ENCODE measurements around the gene THAP10. TPM values are rescaled to one million over a fixed set of nuclear protein-coding genes. Genes with fewer than 3 reads are reported as not detected.

Gene THAP10
- total RNA-seq (2022) (4.0 and 5.7 TPM in 2 replicates), Bru-seq, nascent RNA (percentile 58 among the genes with signal in this experiment), BruChase-seq, experiment 1, labeled RNA remaining after a 6-hour chase (percentile 61 among the genes with signal in this experiment), BruChase-seq, experiment 2, labeled RNA remaining after a 2-hour chase (percentile 63 among the genes with signal in this experiment)
- long read RNA-seq, transcript THAP10-201 (3 exons, 2,399 nt) = major isoform, 11 of 11 reads
- long read RNA-seq, partial matches to known transcripts = 0 of 11 reads
- long read RNA-seq, other reads (novel, unspliced or antisense) = 0 of 11 reads

DNA sequence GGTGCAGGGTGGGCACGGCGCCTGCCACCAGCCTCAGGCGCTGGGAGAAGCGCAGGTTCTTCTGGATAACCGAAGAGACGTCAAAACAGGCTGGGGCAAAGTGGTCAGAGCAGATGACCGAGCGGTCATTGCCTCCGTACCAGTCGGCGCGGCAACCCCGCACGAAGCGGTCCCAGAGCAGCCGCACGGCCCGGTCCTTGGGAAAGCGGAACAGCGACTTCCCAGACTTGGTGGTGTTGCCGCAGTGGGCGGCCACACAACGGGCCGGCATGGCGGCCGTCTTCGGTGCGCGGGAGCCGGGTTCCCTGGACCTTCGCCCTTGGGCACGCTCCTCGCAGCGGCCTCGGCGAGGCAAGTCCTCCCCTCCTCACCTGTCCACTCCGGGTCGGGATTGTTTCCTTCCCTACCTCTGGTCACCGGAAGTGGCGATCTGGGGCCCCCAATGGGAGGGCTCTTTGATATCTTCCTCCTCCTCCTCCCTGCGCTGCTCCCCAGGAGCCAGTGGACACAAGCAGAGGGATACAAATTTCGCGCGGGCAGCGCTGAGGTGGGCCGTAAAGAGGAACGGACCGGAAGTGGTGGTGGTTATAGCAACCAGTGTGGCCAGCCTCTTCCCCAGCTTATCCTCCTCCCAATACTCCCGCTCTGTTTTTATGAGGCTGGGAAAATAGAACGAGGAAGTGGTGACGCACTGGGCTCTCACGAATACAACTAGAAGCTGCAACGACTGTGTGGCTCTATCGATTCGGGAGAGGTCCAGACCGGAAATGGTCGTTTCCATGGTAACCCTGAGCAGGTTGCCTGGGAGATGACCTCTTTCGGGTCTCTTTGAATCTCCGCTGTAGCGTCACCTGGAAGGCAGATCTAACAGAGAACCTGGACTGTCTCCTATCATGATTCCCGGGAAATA, at the start of gene THAP10, which contains the start of gene LRRC49:
Gene THAP10, minus strand, starts transcription at position 432 of the 910 bp plus-strand sequence. Its CDS starts 161 bp downstream, at position 271.
Gene LRRC49, plus strand, starts transcription at position 825 of the 910 bp plus-strand sequence. Its CDS starts 69 bp downstream, at position 894.
- TF ChIP-seq, protein P1, sequence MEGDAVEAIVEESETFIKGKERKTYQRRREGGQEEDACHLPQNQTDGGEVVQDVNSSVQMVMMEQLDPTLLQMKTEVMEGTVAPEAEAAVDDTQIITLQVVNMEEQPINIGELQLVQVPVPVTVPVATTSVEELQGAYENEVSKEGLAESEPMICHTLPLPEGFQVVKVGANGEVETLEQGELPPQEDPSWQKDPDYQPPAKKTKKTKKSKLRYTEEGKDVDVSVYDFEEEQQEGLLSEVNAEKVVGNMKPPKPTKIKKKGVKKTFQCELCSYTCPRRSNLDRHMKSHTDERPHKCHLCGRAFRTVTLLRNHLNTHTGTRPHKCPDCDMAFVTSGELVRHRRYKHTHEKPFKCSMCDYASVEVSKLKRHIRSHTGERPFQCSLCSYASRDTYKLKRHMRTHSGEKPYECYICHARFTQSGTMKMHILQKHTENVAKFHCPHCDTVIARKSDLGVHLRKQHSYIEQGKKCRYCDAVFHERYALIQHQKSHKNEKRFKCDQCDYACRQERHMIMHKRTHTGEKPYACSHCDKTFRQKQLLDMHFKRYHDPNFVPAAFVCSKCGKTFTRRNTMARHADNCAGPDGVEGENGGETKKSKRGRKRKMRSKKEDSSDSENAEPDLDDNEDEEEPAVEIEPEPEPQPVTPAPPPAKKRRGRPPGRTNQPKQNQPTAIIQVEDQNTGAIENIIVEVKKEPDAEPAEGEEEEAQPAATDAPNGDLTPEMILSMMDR (IDR thresholded peaks at IDR 0.05; ENCODE audit: unreplicated experiment) = no peak
- CTCF ChIA-PET = interaction anchor here (0.6 to 1.4 kb wide), 8 partner anchors 17 to 1348 kb away, joined by 3 to 5 read pairs (median 3); no protein-coding TSS in a partner anchor
- peak within 1 kb of the TSS; percentile 87 for H3K4me3 Mint-ChIP-seq (ENCODE audit: unreplicated experiment)
- TSS peak; percentile 71 for BruUV-seq (replicated peaks)
- peaks cover 17% of the 10 kb centered on the region for H3K4me1 Mint-ChIP-seq (ENCODE audit: insufficient read depth, unreplicated experiment)
- no peaks in the 10 kb centered on the region for H3K9me3 Mint-ChIP-seq (ENCODE audit: unreplicated experiment)
- no peaks in the 10 kb centered on the region for H3K36me3 Mint-ChIP-seq (ENCODE audit: insufficient read depth, unreplicated experiment)
- POLR2A ChIA-PET = interaction anchor here (0.5 to 1.1 kb wide), 5 partner anchors 18 to 429 kb away, joined by 3 to 5 read pairs (median 3); no protein-coding TSS in a partner anchor
- DNase-seq (ENCODE audit: unreplicated experiment) = peak; percentile 90
- H3K27me3 Mint-ChIP-seq (ENCODE audit: insufficient read depth, unreplicated experiment) = no peaks in the 10 kb centered on the region
- intact Hi-C loops (cut with micrococcal nuclease) = loop anchor here (2.0 to 10.0 kb wide), 4 partner anchors 35 to 910 kb away; no protein-coding TSS in a partner anchor
- peak within 1 kb of the TSS; percentile 53 for H3K27ac Mint-ChIP-seq (ENCODE audit: low read depth, unreplicated experiment)

DNA sequence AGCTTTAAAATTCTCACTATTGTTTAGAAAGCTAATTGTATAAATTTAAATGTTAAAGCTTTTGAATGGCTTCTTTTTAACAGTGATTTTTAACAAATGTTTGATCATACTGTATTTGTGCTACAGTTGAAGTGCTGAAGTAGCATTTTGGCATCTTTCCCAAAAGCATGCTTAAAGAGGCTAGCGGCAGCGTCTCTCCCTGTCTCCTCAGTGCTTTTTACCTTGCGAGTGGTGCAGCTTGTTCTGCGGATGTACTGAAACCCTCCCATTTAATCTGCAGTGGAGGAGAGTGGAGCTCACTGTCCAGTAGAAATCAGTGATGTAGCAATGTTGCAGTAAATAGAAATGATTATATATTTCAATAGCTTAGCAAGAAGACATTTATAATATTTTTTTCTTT, 44.1 kb upstream of the THAP10 start:
- CTCF ChIA-PET = interaction anchor here (0.6 to 1.1 kb wide), 2 partner anchors 38 to 505 kb away, joined by 3 read pairs; no protein-coding TSS in a partner anchor
- DNase-seq (ENCODE audit: unreplicated experiment) = no peak
- Mint-ChIP-seq H3K9me3 (ENCODE audit: unreplicated experiment) (no peaks in the 10 kb centered on the region), H3K27me3 (ENCODE audit: insufficient read depth, unreplicated experiment) (no peaks in the 10 kb centered on the region), H3K4me3 (ENCODE audit: unreplicated experiment) (no peak overlapping the region), H3K36me3 (ENCODE audit: insufficient read depth, unreplicated experiment) (no peaks in the 10 kb centered on the region), H3K27ac (ENCODE audit: low read depth, unreplicated experiment) (no peak overlapping the region), H3K4me1 (ENCODE audit: insufficient read depth, unreplicated experiment) (no peaks in the 10 kb centered on the region)
- TF ChIP-seq, protein P1 (IDR thresholded peaks at IDR 0.05; ENCODE audit: unreplicated experiment) = no peak
- POLR2A ChIA-PET = interaction anchor here (0.5 to 0.6 kb wide), 2 partner anchors 10 to 84 kb away, joined by 3 read pairs; no protein-coding TSS in a partner anchor
- intact Hi-C loops (cut with micrococcal nuclease) = no loop called here
- no TSS peak for BruUV-seq (replicated peaks)

DNA sequence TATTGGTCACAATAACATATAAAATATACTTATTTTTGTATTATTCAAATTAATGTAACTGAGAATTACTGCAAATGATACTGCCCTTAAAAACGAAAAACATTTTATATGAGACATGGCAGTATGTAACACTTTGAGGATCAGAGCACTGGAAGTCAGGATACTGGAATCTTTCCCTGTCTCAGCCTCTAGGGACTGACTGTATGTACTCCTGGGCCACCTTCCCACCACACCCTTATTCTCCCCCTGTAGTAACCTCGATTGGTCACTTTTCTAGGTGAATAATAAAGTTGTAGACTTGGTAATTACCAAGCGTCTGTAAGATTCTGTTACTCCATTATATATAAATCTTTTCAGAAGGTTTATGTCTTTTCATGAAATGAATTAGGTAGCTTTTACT, 43.4 kb upstream of the THAP10 start:
- no peaks in the 10 kb centered on the region for H3K4me1 Mint-ChIP-seq (ENCODE audit: insufficient read depth, unreplicated experiment)
- TF ChIP-seq, protein P1 (IDR thresholded peaks at IDR 0.05; ENCODE audit: unreplicated experiment) = no peak
- ChIA-PET POLR2A (no interaction called here), CTCF (no interaction called here)
- no peaks in the 10 kb centered on the region for H3K9me3 Mint-ChIP-seq (ENCODE audit: unreplicated experiment)
- no TSS peak for BruUV-seq (replicated peaks)
- intact Hi-C loops (cut with micrococcal nuclease) = no loop called here
- no peak overlapping the region for H3K27ac Mint-ChIP-seq (ENCODE audit: low read depth, unreplicated experiment)
- no peak for DNase-seq (ENCODE audit: unreplicated experiment)
- no peaks in the 10 kb centered on the region for H3K36me3 Mint-ChIP-seq (ENCODE audit: insufficient read depth, unreplicated experiment)
- no peaks in the 10 kb centered on the region for H3K27me3 Mint-ChIP-seq (ENCODE audit: insufficient read depth, unreplicated experiment)
- no peak overlapping the region for H3K4me3 Mint-ChIP-seq (ENCODE audit: unreplicated experiment)

DNA sequence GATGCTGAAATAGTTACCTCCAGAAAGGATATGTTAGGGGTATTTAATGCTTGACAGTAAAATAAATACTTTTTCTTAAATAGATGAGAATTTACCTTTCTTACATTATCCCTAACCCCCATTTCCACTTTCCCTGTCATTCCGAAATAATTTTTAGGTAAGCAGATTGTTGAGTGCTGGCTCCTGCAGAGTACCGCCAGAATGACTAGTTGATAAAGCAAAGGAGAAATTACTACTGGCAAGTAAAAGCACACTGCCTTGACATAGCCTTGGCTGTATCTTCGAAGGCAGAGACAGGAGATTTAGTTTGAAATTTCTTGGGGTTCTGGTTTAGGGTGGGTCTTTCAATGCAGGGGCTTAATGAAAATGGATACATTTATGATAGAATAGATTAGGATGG, 41.2 kb upstream of the THAP10 start:
- BruUV-seq (replicated peaks) = no TSS peak
- no peak overlapping the region for H3K4me3 Mint-ChIP-seq (ENCODE audit: unreplicated experiment)
- ChIA-PET CTCF (no interaction called here), POLR2A (no interaction called here)
- TF ChIP-seq, protein P1 (IDR thresholded peaks at IDR 0.05; ENCODE audit: unreplicated experiment) = no peak
- H3K27me3 Mint-ChIP-seq (ENCODE audit: insufficient read depth, unreplicated experiment) = no peaks in the 10 kb centered on the region
- DNase-seq (ENCODE audit: unreplicated experiment) = no peak
- H3K9me3 Mint-ChIP-seq (ENCODE audit: unreplicated experiment) = no peaks in the 10 kb centered on the region
- H3K27ac Mint-ChIP-seq (ENCODE audit: low read depth, unreplicated experiment) = no peak overlapping the region
- H3K36me3 Mint-ChIP-seq (ENCODE audit: insufficient read depth, unreplicated experiment) = no peaks in the 10 kb centered on the region
- H3K4me1 Mint-ChIP-seq (ENCODE audit: insufficient read depth, unreplicated experiment) = no peaks in the 10 kb centered on the region
- intact Hi-C loops (cut with micrococcal nuclease) = no loop called here

Data from MCF 10A (cell line).